MM.1S (cell line): ENCODE data around the gene AHCTF1.
A peak's percentile ranks its signal among the peaks of the same experiment; 100 is the strongest.

ENCODE experiments used
- DNase-seq: peaks from one replicate; pipeline ENCODE4 v3.0.0-alpha.2; 2015
- H2AFZ ChIP-seq: fragments of 300-600 bp; sonication (generic); 2 replicates; pipeline ENCODE4 v1.6.0; 2016; ENCODE audit warnings: antibody characterized with exemption, low read length
- H3F3A ChIP-seq: fragments of 300-600 bp; sonication (generic); 2 replicates; pipeline ENCODE4 v1.6.1; 2016; ENCODE audit warnings: mild to moderate bottlenecking, antibody characterized with exemption, low read length, moderate library complexity, mixed read lengths; ENCODE audit not compliant: insufficient read depth
- H3K27ac ChIP-seq: fragments of 300-600 bp; sonication (generic); 2 replicates; pipeline ENCODE4 v1.5.1; 2016; ENCODE audit warnings: mild to moderate bottlenecking, low read length
- H3K27me3 ChIP-seq: fragments of 300-600 bp; sonication (generic); replicated peaks from 2 replicates; pipeline ENCODE4 v1.6.0; 2016; ENCODE audit warnings: low read length; ENCODE audit not compliant: insufficient read depth
- H3K36me3 ChIP-seq: fragments of 300-600 bp; sonication (generic); replicated peaks from 2 replicates; pipeline ENCODE4 v1.6.1; 2016; ENCODE audit warnings: mild to moderate bottlenecking, low read length, mixed read lengths; ENCODE audit not compliant: insufficient read depth
- H3K4me1 ChIP-seq: fragments of 300-600 bp; sonication (generic); 2 replicates; pipeline ENCODE4 v1.6.1; 2016; ENCODE audit warnings: low read length, mixed read lengths
- H3K4me2 ChIP-seq: fragments of 300-600 bp; sonication (generic); 2 replicates; pipeline ENCODE4 v1.6.0; 2016; ENCODE audit warnings: low read depth, low read length
- H3K4me3 ChIP-seq: fragments of 300-600 bp; sonication (generic); 2 replicates; pipeline ENCODE4 v1.5.1; 2016; ENCODE audit warnings: low read length, mixed read lengths
- H3K79me2 ChIP-seq: fragments of 300-600 bp; sonication (generic); 2 replicates; pipeline ENCODE4 v1.6.1; 2016; ENCODE audit warnings: mixed run types, low read length, mixed read lengths
- H3K9ac ChIP-seq: fragments of 300-600 bp; sonication (generic); 2 replicates; pipeline ENCODE4 v1.6.1; 2016; ENCODE audit warnings: low read length, mixed read lengths
- H3K9me2 ChIP-seq: fragments of 300-600 bp; sonication (generic); replicated peaks from 2 replicates; pipeline ENCODE4 v1.6.1; 2016; ENCODE audit warnings: mild to moderate bottlenecking, low read length, mixed read lengths; ENCODE audit not compliant: insufficient read depth
- H3K9me3 ChIP-seq: fragments of 300-600 bp; sonication (generic); replicated peaks from 2 replicates; pipeline ENCODE4 v1.6.1; 2016; ENCODE audit warnings: mild to moderate bottlenecking, low read length, mixed read lengths; ENCODE audit not compliant: insufficient read depth
- H4K20me1 ChIP-seq: fragments of 300-600 bp; sonication (generic); 2 replicates; pipeline ENCODE4 v1.6.1; 2016; ENCODE audit warnings: mild to moderate bottlenecking, low read length, moderate library complexity, mixed read lengths; ENCODE audit not compliant: insufficient read depth
- CTCF ChIP-seq: fragments of 300-600 bp; sonication (generic); IDR thresholded peaks from 2 replicates; pipeline ENCODE4 v1.5.1; 2016; ENCODE audit warnings: antibody characterized with exemption, low read length, mixed read lengths
- EZH2 ChIP-seq: fragments of 300-600 bp; sonication (generic); optimal IDR thresholded peaks from 2 replicates; pipeline ENCODE3; 2017; ENCODE audit warnings: low read depth, mild to moderate bottlenecking, antibody characterized with exemption, low read length, mixed read lengths
- EZH2phosphoT487 ChIP-seq: fragments of 300-600 bp; sonication (generic); IDR thresholded peaks from 2 replicates; pipeline ENCODE4 v1.6.1; 2018; ENCODE audit warnings: antibody characterized with exemption, low read length

The AHCTF1 gene

GRCh38 chr1:246966502-246966901 is 34.8 kb upstream of the AHCTF1 start:
- Histone ChIP-seq H3K4me2 (no peak overlapping the region), H3K79me2 (no peaks in the 10 kb centered on the region), H3K27me3 (no peaks in the 10 kb centered on the region), H3K36me3 (no peaks in the 10 kb centered on the region), H3K9me2 (no peaks in the 10 kb centered on the region), H4K20me1 (no peaks in the 10 kb centered on the region), H3K4me3 (no peak overlapping the region), H3K9me3 (0 out of 2 replicates have a peak, but pooled peaks cover 3% of the 10 kb centered on the region), H2AFZ (no peak overlapping the region), H3K9ac (no peak overlapping the region), H3K27ac (no peak overlapping the region), H3F3A (no peaks in the 10 kb centered on the region), H3K4me1 (no peaks in the 10 kb centered on the region)
- no peak for TF ChIP-seq CTCF
- no peak for TF ChIP-seq EZH2
- no peak for TF ChIP-seq EZH2phosphoT487
- no peak for DNase-seq

GRCh38 chr1:246959944-246960693 is 28.4 kb upstream of the AHCTF1 start:
- no peak overlapping the region for H3K4me3 ChIP-seq
- H3K36me3 ChIP-seq = no peaks in the 10 kb centered on the region
- no peaks in the 10 kb centered on the region for H3K9me2 ChIP-seq
- no peaks in the 10 kb centered on the region for H3K9me3 ChIP-seq
- H3K9ac ChIP-seq = no peak overlapping the region
- peaks cover 3% of the 10 kb centered on the region for H3K4me1 ChIP-seq
- no peaks in the 10 kb centered on the region for H3K27me3 ChIP-seq
- H3K79me2 ChIP-seq = no peaks in the 10 kb centered on the region
- H3K4me2 ChIP-seq = no peak overlapping the region
- H4K20me1 ChIP-seq = no peaks in the 10 kb centered on the region
- no peak overlapping the region for H3K27ac ChIP-seq
- DNase-seq = no peak
- no peak for TF ChIP-seq EZH2phosphoT487
- 0 out of 2 replicates have a peak, but pooled peaks have one; percentile 7 for TF ChIP-seq CTCF
- H2AFZ ChIP-seq = no peak overlapping the region
- H3F3A ChIP-seq = no peaks in the 10 kb centered on the region

DNA sequence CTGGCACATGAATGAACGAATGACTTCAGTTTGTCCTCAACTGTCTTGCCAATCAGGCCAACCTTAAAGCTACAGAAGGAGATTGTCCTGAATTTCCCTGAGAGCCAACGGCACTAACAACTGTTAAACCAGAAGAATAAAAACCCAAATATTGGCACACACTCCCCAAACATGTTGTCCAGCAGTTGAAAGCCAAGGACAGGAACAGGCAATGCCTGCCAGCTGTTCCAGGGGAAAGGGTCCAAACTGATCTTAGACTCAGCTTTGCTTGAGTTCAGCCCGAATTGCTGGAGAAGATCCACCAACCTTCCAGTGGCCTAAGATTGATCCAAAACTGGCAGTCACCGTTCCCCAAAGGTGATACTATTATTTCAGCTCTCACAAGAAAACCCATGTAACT is 22.4 kb upstream of the AHCTF1 start:
- H3K27me3 ChIP-seq = no peaks in the 10 kb centered on the region
- TF ChIP-seq EZH2phosphoT487 (no peak), EZH2 (no peak), CTCF (no peak)

More for the DNA sequence above, 22.4 kb upstream of the AHCTF1 start:
- H3K4me2 ChIP-seq = no peak overlapping the region
- H3K27ac ChIP-seq = no peak overlapping the region
- H3K9me2 ChIP-seq = no peaks in the 10 kb centered on the region
- no peak overlapping the region for H2AFZ ChIP-seq
- H3K4me1 ChIP-seq = no peaks in the 10 kb centered on the region
- H3K79me2 ChIP-seq = no peaks in the 10 kb centered on the region
- H3F3A ChIP-seq = no peaks in the 10 kb centered on the region
- H3K4me3 ChIP-seq = no peak overlapping the region
- no peaks in the 10 kb centered on the region for H3K9me3 ChIP-seq
- no peaks in the 10 kb centered on the region for H3K36me3 ChIP-seq
- H3K9ac ChIP-seq = no peak overlapping the region
- H4K20me1 ChIP-seq = no peaks in the 10 kb centered on the region
- no peak for DNase-seq
